KOPT-K1 (cell line): ENCODE results near the gene MFAP3.

Source experiments
- H3K27ac ChIP-seq: fragments of 200-600 bp; sonication (generic); 2 replicates; pipeline ENCODE4 v1.5.1; 2016; ENCODE audit warnings: antibody characterized with exemption, mild to moderate bottlenecking, low read depth, low read length; ENCODE audit not compliant: poor library complexity, severe bottlenecking
- H3K36me3 ChIP-seq: fragments of 200-600 bp; sonication (generic); 2 replicates; pipeline ENCODE4 v1.5.1; 2017; ENCODE audit warnings: antibody characterized with exemption, mild to moderate bottlenecking, low read length, moderate library complexity; ENCODE audit not compliant: insufficient read depth
- H3K9me3 ChIP-seq: fragments of 200-600 bp; sonication (generic); 2 replicates; pipeline ENCODE4 v1.5.1; 2017; ENCODE audit warnings: antibody characterized with exemption, low read length, mild to moderate bottlenecking; ENCODE audit not compliant: insufficient read depth, poor library complexity, severe bottlenecking

MFAP3 gene

GRCh38 chr5:154093142-154093532 is 54.4 kb downstream of the MFAP3 start:
- Histone ChIP-seq H3K36me3 (no peaks in the 10 kb centered on the region), H3K9me3 (no peaks in the 10 kb centered on the region), H3K27ac (no peak overlapping the region)

GRCh38 chr5:154095904-154096303 is 57.1 kb downstream of the MFAP3 start:
- Histone ChIP-seq H3K27ac (no peak overlapping the region), H3K36me3 (no peaks in the 10 kb centered on the region), H3K9me3 (no peaks in the 10 kb centered on the region)

- H3K36me3 ChIP-seq: no peaks in the 10 kb centered on the region
- no peak overlapping the region for H3K27ac ChIP-seq
- H3K9me3 ChIP-seq: no peaks in the 10 kb centered on the region
Measured at GRCh38 chr5:154097031-154097430, 58.3 kb downstream of the MFAP3 start.

GRCh38 chr5:154098465-154098864 is 59.7 kb downstream of the MFAP3 start:
- Histone ChIP-seq H3K36me3 (no peaks in the 10 kb centered on the region), H3K9me3 (no peaks in the 10 kb centered on the region), H3K27ac (no peak overlapping the region)

GRCh38 chr5:154101184-154101583 is 62.4 kb downstream of the MFAP3 start:
- no peaks in the 10 kb centered on the region for H3K9me3 ChIP-seq
- no peak overlapping the region for H3K27ac ChIP-seq
- H3K36me3 ChIP-seq: no peaks in the 10 kb centered on the region

GRCh38 chr5:154103233-154103632 is 64.5 kb downstream of the MFAP3 start:
- Histone ChIP-seq H3K9me3 (no peaks in the 10 kb centered on the region), H3K27ac (no peak overlapping the region), H3K36me3 (no peaks in the 10 kb centered on the region)
